ENCODE measurements around the gene AURKAIP1.

Gene AURKAIP1

GRCh38 chr1:1377540-1378205 lies 2.7 kb upstream of the AURKAIP1 start:
- no peak for TF ChIP-seq SPI1 (IDR thresholded peaks at IDR 0.05; ENCODE audit: borderline replicate concordance, low read depth)
- no peak for TF ChIP-seq CTCF (IDR thresholded peaks at IDR 0.05; ENCODE audit: insufficient read depth, low read length)
- H3K27me3 ChIP-seq (ENCODE audit: insufficient read depth, poor library complexity, severe bottlenecking) = no peaks in the 10 kb centered on the region
- no peak for DNase-seq (ENCODE audit: low read depth in 1 of 2, low spot score in 1 of 2)
- no peak overlapping the region for H3K4me3 ChIP-seq (replicated peaks; ENCODE audit: insufficient read depth, low read length)
- H3K27ac ChIP-seq (replicated peaks) = no peak overlapping the region

GRCh38 chr1:1376551-1377226 lies 1.7 kb upstream of the AURKAIP1 start:
- no peak for DNase-seq (ENCODE audit: low read depth in 1 of 2, low spot score in 1 of 2)
- TF ChIP-seq SPI1 (IDR thresholded peaks at IDR 0.05; ENCODE audit: borderline replicate concordance, low read depth) = no peak
- TF ChIP-seq REST (IDR thresholded peaks at IDR 0.05; ENCODE audit: insufficient replicate concordance, low read depth) = no peak
- TF ChIP-seq POLR2AphosphoS5 (IDR thresholded peaks at IDR 0.05; ENCODE audit: low read depth) = no peak
- TF ChIP-seq CTCF (IDR thresholded peaks at IDR 0.05; ENCODE audit: insufficient read depth, low read length) = no peak
- TF ChIP-seq GABPA (IDR thresholded peaks at IDR 0.05; ENCODE audit: low read depth) = no peak
- Histone ChIP-seq H3K4me3 (replicated peaks; ENCODE audit: insufficient read depth, low read length) (no peak overlapping the region; the same call in 1 of the 2 replicates), H3K27me3 (ENCODE audit: insufficient read depth, poor library complexity, severe bottlenecking) (no peaks in the 10 kb centered on the region), H3K27ac (replicated peaks) (peak overlapping the region; percentile 91)

GRCh38 chr1:1374589-1374928 lies 448 bp downstream of the AURKAIP1 start:
- TF ChIP-seq GABPA (IDR thresholded peaks at IDR 0.05; ENCODE audit: low read depth) (no peak), POLR2AphosphoS5 (IDR thresholded peaks at IDR 0.05; ENCODE audit: low read depth) (no peak), CTCF (IDR thresholded peaks at IDR 0.05; ENCODE audit: insufficient read depth, low read length) (no peak), SPI1 (IDR thresholded peaks at IDR 0.05; ENCODE audit: borderline replicate concordance, low read depth) (no peak), REST (IDR thresholded peaks at IDR 0.05; ENCODE audit: insufficient replicate concordance, low read depth) (no peak)
- no peaks in the 10 kb centered on the region for H3K27me3 ChIP-seq (ENCODE audit: insufficient read depth, poor library complexity, severe bottlenecking)
- peak; percentile 16 to 47 for DNase-seq (ENCODE audit: low read depth in 1 of 2, low spot score in 1 of 2)
- peak overlapping the region; percentile 98 for H3K4me3 ChIP-seq (replicated peaks; ENCODE audit: insufficient read depth, low read length)
- peak overlapping the region; percentile 91 for H3K27ac ChIP-seq (replicated peaks)

Measured in HL-60 (cell line).